Retinal pigment epithelial cell (primary cell): ENCODE results near the gene LPP.

Experiments
- DNase-seq: peaks from one replicate; pipeline ENCODE4 v3.0.0-alpha.2; 2010; ENCODE audit warnings: low read depth
- H3K4me3 ChIP-seq: 2 replicates; pipeline ENCODE4 v1.5.1; 2011; ENCODE audit warnings: mild to moderate bottlenecking, low read length, control low read depth, moderate library complexity
- CTCF ChIP-seq: conservative IDR thresholded peaks from 2 replicates; pipeline ENCODE4 v1.5.1; 2011; ENCODE audit warnings: low read depth, low read length, control low read depth, inconsistent platforms

The LPP gene

GRCh38 chr3:188510366-188510765, 356.4 kb downstream of the LPP start:
- DNase-seq: peak; percentile 97
- no peak overlapping the region for H3K4me3 ChIP-seq
- TF ChIP-seq CTCF: no peak

- H3K4me3 ChIP-seq: no peak overlapping the region
- TF ChIP-seq CTCF: no peak
- no peak for DNase-seq
Measured at GRCh38 chr3:188513662-188514328, 359.8 kb downstream of the LPP start.

- no peak overlapping the region for H3K4me3 ChIP-seq
- TF ChIP-seq CTCF: no peak
- DNase-seq: no peak
Measured at GRCh38 chr3:188516515-188516914, 362.6 kb downstream of the LPP start.

- no peak for TF ChIP-seq CTCF
- no peak overlapping the region for H3K4me3 ChIP-seq
- peak; percentile 79 for DNase-seq
Measured at GRCh38 chr3:188518416-188518815, 364.5 kb downstream of the LPP start.

- DNase-seq: no peak
- H3K4me3 ChIP-seq: no peak overlapping the region
- no peak for TF ChIP-seq CTCF
Measured at GRCh38 chr3:188518835-188519452, 365.0 kb downstream of the LPP start.

GRCh38 chr3:188520466-188520865, 366.5 kb downstream of the LPP start:
- peak; percentile 57 for DNase-seq
- no peak overlapping the region for H3K4me3 ChIP-seq
- no peak for TF ChIP-seq CTCF

- DNase-seq: no peak
- no peak for TF ChIP-seq CTCF
- no peak overlapping the region for H3K4me3 ChIP-seq
Measured at GRCh38 chr3:188522115-188522514, 368.2 kb downstream of the LPP start.
